ENCODE measurements around the gene PSMC3. TPM values are rescaled to one million over a fixed set of nuclear protein-coding genes. Genes with fewer than 3 reads are reported as not detected.

Gene PSMC3
- total and polyA plus RNA-seq, 2 of the 13 experiments (the other 11 are each of a cell fraction or from before 2014, with no cell fraction given) = 75.8 to 214 TPM

- TF ChIP-seq MTERF4 (CRISPR knock-in tag; IDR thresholded peaks at IDR 0.05) (peak; percentile 87), FOSL2 (CRISPR knock-in tag; IDR thresholded peaks at IDR 0.05) (peak; percentile 72), YEATS4 (CRISPR knock-in tag; IDR thresholded peaks at IDR 0.05; ENCODE audit: borderline replicate concordance) (peak; percentile 98), CENPT (CRISPR knock-in tag; IDR thresholded peaks at IDR 0.05; ENCODE audit: low read depth) (0 out of 2 replicates have a peak, but pooled peaks have one; percentile 68), YEATS2 (CRISPR knock-in tag; IDR thresholded peaks at IDR 0.05; ENCODE audit: borderline replicate concordance) (peak; percentile 63; the same call in 1 of the 2 replicates), ZNF451 (CRISPR knock-in tag; IDR thresholded peaks at IDR 0.05) (peak; percentile 53; the same call in 1 of the 2 replicates), JDP2 (CRISPR knock-in tag; IDR thresholded peaks at IDR 0.05; ENCODE audit: borderline replicate concordance) (no peak), ERF (CRISPR knock-in tag; IDR thresholded peaks at IDR 0.05) (peak; percentile 65; the same call in 1 of the 2 replicates), ARID4A (CRISPR knock-in tag; IDR thresholded peaks at IDR 0.05; ENCODE audit: borderline replicate concordance) (peak; percentile 83; the same call in 1 of the 2 replicates), ELF4 (CRISPR knock-in tag; IDR thresholded peaks at IDR 0.05; ENCODE audit: borderline replicate concordance) (no peak), ZNF121 (CRISPR knock-in tag; IDR thresholded peaks at IDR 0.05) (peak; percentile 61; the same call in 1 of the 2 replicates), PRPF4 (IDR thresholded peaks at IDR 0.05; ENCODE audit: low read depth, low read length, poor library complexity, severe bottlenecking) (no peak), ZNF619 (CRISPR knock-in tag; IDR thresholded peaks at IDR 0.05) (peak; percentile 68; the same call in 1 of the 2 replicates), ZNF7 (CRISPR knock-in tag; IDR thresholded peaks at IDR 0.05) (no peak), ZFP62 (CRISPR knock-in tag; IDR thresholded peaks at IDR 0.05) (no peak; the same call in 1 of the 2 replicates), IRF1 (CRISPR knock-in tag; IDR thresholded peaks at IDR 0.05; ENCODE audit: low read depth) (no peak)
- TF ChIP-seq, protein P1, sequence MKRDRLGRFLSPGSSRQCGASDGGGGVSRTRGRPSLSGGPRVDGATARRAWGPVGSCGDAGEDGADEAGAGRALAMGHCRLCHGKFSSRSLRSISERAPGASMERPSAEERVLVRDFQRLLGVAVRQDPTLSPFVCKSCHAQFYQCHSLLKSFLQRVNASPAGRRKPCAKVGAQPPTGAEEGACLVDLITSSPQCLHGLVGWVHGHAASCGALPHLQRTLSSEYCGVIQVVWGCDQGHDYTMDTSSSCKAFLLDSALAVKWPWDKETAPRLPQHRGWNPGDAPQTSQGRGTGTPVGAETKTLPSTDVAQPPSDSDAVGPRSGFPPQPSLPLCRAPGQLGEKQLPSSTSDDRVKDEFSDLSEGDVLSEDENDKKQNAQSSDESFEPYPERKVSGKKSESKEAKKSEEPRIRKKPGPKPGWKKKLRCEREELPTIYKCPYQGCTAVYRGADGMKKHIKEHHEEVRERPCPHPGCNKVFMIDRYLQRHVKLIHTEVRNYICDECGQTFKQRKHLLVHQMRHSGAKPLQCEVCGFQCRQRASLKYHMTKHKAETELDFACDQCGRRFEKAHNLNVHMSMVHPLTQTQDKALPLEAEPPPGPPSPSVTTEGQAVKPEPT (CRISPR knock-in tag; IDR thresholded peaks at IDR 0.05; ENCODE audit: low read depth) = no peak; the same call in 1 of the 2 replicates
- TF ChIP-seq, protein P2, sequence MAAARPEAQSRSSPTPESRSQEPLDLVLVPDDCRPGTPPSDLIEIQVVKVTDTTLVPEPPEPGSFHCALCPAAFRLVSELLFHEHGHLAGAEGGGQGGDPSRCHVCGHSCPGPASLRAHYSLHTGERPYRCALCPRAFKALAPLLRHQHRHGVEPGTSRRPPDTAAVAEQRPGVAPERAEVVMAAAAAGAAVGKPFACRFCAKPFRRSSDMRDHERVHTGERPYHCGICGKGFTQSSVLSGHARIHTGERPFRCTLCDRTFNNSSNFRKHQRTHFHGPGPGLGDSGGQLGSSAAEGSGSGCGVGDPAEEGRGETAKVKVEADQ (CRISPR knock-in tag; IDR thresholded peaks at IDR 0.05; ENCODE audit: borderline replicate concordance) = peak; percentile 99
These were observed 18.3 kb downstream of the PSMC3 start, which contains the start of gene SLC39A13 (continued) for GRCh38 chr11:47407746-47408590.
